Coronary artery (tissue), 2 donors: ENCODE data around the gene SAMD8.

Experiments used
- DNase-seq: peaks from one replicate; pipeline ENCODE4 v3.0.0-alpha.2; 2017; ENCODE audit warnings: low spot score
- H3K27ac ChIP-seq, 2 donors: fragments of 200-600 bp; sonication (generic); one replicate each; pipeline ENCODE4 v1.5.1; 2016 to 2019
- H3K4me3 ChIP-seq: fragments of 200-600 bp; sonication (generic); 2 replicates; pipeline ENCODE4 v1.5.1; 2016; ENCODE audit warnings: mild to moderate bottlenecking, moderate library complexity
- TF ChIP-seq, protein P1 (sequence below): fragments of 200-600 bp; sonication (generic); IDR thresholded peaks from one replicate; pipeline ENCODE4 v1.5.1; 2019; ENCODE audit warnings: antibody characterized with exemption

Gene SAMD8

DNA sequence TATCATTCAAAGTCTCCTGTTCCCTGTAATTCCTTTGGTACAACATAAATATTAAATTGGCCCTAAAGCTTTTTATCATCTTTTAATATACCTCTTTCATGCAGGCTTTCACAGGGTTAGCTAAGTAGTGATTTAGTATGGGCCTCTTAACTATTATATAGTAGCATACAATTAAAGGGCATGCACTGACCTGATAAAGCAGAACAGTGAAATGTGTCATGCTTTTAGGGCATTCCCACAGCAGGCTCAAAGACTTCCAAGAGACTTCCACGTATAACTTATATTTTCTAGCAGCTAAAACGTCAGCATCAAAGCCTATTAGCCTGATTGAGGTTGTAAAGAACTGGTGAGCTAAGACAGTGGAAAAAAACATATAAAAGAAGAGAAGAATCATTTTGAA is 35.3 kb downstream of the SAMD8 start:
- Histone ChIP-seq H3K4me3 (no peak overlapping the region), H3K27ac (no peak overlapping the region)
- TF ChIP-seq, protein P1, sequence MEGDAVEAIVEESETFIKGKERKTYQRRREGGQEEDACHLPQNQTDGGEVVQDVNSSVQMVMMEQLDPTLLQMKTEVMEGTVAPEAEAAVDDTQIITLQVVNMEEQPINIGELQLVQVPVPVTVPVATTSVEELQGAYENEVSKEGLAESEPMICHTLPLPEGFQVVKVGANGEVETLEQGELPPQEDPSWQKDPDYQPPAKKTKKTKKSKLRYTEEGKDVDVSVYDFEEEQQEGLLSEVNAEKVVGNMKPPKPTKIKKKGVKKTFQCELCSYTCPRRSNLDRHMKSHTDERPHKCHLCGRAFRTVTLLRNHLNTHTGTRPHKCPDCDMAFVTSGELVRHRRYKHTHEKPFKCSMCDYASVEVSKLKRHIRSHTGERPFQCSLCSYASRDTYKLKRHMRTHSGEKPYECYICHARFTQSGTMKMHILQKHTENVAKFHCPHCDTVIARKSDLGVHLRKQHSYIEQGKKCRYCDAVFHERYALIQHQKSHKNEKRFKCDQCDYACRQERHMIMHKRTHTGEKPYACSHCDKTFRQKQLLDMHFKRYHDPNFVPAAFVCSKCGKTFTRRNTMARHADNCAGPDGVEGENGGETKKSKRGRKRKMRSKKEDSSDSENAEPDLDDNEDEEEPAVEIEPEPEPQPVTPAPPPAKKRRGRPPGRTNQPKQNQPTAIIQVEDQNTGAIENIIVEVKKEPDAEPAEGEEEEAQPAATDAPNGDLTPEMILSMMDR = no peak
- no peak for DNase-seq

DNA sequence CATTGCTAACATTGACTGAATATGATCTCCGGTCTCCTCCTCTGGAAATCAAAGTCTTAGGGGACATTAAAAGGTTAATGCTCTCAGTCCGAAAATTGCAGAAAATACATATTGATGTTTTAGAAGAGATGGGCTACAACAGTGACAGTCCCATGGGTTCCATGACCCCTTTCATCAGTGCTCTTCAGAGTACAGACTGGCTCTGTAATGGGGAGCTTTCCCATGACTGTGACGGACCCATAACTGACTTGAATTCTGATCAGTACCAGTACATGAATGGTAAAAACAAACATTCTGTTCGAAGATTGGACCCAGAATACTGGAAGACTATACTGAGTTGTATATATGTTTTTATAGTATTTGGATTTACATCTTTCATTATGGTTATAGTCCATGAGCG is 39.2 kb downstream of the SAMD8 start:
- TF ChIP-seq, protein P1 = no peak
- no peak overlapping the region for H3K4me3 ChIP-seq
- H3K27ac ChIP-seq = no peak overlapping the region
- no peak for DNase-seq

DNA sequence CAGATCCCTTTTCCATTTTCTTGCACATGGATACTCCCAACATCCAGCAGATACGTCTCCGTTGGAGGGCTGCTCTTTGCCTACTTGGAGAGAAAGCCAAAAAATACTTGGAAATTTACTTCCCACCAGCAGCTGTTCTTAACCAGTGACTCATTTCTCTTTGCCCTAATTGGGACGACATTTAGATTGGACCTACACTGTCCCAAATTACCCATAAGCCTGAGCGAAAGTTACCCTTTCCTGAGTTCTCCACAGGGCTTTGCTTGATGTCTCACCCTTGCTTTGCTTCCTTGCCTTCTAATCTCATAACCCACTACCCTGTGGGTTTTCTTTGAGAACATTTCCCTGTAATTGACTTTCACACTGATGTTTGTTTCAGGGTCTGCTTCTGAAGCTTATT is 48.1 kb downstream of the SAMD8 start:
- TF ChIP-seq, protein P1 = no peak
- Histone ChIP-seq H3K27ac (peak overlapping the region in 1 of 2 donors; percentile 50), H3K4me3 (no peak overlapping the region)
- no peak for DNase-seq

DNA sequence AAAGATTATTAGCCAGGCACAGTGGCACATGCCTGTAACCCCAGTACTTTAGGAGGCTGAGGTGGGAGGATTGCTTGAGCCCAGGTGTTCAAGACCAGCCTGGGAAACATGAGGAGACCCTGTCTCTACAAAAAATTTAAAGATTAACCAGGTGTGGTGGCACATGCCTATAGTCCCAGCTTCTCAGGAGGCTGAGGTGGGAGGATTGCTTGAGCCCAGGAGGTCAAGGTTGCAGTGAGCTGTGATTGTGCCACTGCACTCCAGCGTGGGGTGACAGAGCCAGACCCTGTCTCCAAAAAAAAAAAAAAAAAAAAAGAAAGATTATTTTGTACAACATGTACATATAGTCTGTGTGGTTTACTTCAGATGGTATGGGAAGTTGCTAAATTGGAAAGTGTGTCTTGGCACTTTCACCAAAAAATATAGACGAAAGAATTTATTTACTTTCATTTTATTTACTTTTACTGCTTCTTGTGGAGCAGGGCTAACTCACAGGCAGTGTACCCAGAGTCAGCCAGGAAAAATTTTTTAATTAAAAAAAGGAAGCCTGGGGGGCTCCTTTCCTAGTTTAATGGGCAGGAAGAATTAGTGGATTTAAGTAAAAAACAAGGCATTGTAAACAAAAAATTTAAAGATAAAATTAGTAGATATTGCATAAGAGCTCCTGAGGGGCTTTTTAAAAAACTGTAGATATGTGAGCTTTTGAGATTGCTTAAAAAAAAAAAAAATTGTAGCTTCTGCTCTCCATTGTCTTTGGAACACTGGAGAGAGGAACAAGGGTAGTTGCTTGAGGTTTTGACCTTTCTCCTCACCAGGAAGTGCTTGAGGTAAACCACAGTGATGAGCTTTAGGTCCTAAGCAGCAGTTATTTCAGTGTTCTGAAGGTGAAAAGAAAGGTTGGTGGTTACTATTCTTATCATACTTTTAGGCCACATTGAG is 54.5 kb downstream of the SAMD8 start:
- Histone ChIP-seq H3K4me3 (no peak overlapping the region), H3K27ac (peak overlapping the region in 1 of 2 donors; percentile 2)
- TF ChIP-seq, protein P1 = no peak
- DNase-seq = no peak

DNA sequence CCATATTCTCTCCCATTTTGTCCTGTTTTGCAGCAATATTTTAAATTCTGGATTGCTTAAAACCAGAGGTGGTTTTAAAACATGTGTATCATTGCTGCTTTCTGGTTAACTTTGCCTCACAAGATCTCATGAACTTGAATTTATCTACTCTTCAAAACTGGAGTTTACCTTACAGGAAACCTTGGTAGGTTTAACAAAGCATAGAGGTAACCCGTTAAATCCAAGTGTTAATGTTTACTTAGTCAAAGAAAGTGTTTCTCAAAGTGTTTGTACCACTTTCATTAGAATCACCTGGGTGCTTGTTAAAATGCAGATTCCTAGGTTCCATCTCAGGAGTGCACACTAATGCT is 55.1 kb downstream of the SAMD8 start:
- DNase-seq = no peak
- H3K4me3 ChIP-seq = no peak overlapping the region
- TF ChIP-seq, protein P1 = no peak
- H3K27ac ChIP-seq = peak overlapping the region in 1 of 2 donors; percentile 2

DNA sequence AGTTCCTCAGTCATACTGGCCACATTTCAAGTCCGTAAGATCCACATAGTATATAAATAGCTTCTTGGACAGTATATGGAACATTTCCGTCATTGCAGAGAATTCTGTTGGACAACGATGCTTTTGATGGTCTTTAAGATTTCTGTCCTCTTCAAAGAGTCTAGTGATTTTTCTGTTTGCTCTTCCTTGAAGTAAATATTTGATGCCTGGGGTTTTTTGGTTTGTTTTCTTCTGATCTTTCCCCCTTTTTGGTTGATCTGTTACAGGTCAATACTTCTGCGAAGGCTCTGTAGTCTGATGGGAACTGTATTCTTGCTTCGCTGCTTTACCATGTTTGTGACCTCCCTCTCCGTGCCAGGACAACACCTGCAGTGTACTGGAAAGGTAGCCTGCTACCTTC is 56.8 kb downstream of the SAMD8 start:
- no peak for DNase-seq
- Histone ChIP-seq H3K27ac (no peak overlapping the region), H3K4me3 (no peak overlapping the region)
- TF ChIP-seq, protein P1 = no peak

DNA sequence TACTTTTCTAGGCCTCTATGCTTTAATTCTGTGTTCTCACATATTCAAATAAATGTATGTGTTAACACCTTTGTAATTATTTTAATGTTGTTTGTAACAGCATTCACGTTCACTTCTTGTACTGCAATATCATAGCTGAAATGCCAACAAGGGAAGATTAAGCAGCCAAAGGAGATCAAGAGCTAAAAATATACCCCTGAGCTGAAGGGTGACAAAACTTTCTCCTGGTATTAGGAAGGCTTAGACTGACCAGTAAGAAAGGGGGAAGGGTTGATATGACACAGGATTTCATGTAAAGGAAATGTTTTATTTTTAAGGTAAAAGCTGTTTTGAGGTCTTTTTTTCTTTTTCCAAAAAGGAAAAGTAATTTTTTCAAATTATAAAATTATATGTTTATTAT is 58.8 kb downstream of the SAMD8 start:
- Histone ChIP-seq H3K27ac (no peak overlapping the region), H3K4me3 (no peak overlapping the region)
- no peak for DNase-seq
- TF ChIP-seq, protein P1 = no peak
